GM21529 (cell line): ENCODE measurements around the gene DCXR.
A peak's percentile ranks its signal among the peaks of the same experiment; 100 is the strongest.

Experiments used
- ATAC-seq: cut with Tn5 transposase; IDR thresholded peaks from one replicate; pipeline ENCODE4 v1.9.1; 2021; ENCODE audit not compliant: unreplicated experiment

Gene DCXR

DNA sequence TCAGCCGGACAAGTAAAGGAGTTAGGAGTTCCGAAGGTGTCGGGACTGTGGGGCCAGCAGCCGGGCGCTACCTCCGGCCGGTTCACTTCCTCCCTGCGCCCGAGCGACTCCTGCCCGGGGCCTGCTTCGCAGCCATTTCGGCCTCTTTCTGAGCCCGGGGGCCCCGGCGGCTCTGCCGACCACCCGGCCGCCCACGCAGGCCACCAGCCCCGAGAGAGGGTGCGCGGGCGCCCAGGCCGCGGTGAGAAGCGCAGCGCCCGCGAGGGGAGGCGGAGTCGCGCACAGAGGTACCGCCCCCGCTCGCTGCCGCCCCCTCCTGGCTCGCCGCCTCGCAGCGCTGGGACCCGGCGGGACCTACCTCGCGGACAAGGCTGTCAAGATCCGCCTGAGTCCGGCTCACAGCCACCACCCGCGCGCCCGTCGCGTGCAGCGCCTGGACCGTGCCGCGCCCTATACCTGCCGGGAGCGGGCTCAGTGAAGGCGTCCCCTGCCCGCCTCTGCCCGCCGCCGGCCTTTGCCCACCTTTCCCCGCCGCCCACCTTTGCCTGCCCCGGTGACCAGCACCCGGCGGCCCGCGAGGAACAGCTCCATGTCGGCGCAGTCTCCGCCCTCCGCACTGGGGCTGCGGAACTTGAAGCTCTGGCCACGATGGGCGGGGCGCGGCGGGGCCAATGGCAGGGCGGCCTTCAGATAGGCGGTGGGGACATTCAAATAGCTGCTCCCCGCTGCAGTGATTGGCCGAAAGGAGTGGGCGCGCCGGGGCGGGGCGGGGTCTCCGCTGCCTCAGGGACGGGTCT, at the start of gene DCXR:
Gene DCXR (minus strand): TSS at position 606 of the 797 bp plus-strand sequence. CDS start 15 bp downstream, at position 591.
- ATAC-seq: peak; percentile 90

DNA sequence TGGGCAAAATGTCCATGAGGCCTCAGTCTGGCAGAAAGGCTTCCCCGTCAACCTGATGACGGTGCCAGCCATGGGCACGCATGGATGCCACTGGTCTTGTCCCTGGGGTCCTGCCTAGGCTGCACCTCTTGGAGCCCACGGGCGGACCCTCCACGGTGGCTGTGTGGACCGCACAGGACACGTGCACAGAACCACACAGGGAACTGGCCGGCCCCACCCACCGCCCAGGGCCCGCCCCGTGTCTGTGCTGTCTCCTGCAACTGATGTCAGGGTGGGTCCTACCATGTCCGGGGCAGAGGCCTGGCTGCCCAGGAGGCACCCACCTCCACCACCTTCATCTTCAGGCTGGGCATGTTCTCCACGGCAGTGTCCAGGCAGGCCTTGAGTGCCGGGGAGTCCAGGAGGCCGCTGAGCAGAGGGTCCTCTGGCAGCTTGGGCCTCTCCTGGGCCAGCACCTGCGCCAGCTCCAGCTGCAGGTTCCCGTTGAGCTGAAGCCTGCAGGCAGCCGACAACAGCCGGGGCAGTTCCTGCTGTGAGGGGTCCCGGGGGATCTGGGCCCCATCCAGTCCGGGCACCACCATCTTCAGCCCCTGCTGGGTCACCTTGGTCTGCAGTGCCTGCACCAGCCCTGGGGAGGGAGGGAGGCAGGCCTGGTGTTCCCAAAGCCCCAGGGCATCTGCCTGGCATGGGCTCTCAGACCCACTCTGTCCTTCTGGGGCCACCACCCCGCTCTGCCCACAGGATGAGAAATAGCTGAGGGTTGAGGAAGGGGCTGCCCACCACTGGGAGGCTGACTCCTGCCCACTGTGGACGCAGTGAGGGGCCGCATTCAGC, 48.7 kb upstream of the DCXR start:
- ATAC-seq: no peak

DNA sequence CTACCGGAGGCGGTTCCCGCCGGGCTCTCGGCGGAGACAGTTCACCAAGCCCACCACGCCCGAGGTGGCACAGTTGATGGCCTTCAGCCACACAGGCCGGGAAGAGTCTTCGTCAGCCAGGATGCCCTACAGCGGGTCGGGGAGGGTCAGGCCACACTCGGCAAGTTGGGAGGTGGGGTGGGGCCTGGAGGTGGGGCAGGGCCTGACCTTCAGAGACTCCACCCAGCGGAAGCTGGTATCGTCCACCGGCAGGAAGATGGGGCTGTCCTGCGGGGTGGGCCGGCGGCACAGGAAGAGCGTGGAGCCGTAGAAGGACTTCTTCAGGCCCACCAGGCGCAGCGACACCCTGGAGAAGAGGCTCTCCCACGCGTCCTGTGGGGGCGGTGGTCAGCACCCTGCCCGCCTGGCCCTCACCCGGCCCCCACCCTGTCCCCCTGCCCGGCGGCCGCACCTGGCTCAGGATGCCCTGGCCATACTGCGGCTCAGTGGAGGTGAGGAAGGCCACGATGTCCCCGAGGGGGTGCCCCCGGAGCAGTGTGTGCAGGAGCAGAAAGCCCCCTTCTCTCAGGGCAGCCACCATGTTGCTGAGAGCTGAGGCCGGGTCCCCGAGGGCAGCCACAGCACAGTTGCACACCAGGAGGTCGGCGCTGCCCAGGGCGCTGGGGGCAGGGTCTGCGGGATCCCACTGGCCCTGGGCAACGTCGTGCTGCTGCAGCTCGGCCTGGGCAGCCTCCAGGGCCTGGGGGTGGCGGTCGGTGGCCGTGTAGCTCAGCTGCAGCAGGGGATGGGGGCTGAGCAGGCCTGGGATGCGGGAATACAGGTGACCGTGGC, 47.7 kb upstream of the DCXR start:
- ATAC-seq: no peak

DNA sequence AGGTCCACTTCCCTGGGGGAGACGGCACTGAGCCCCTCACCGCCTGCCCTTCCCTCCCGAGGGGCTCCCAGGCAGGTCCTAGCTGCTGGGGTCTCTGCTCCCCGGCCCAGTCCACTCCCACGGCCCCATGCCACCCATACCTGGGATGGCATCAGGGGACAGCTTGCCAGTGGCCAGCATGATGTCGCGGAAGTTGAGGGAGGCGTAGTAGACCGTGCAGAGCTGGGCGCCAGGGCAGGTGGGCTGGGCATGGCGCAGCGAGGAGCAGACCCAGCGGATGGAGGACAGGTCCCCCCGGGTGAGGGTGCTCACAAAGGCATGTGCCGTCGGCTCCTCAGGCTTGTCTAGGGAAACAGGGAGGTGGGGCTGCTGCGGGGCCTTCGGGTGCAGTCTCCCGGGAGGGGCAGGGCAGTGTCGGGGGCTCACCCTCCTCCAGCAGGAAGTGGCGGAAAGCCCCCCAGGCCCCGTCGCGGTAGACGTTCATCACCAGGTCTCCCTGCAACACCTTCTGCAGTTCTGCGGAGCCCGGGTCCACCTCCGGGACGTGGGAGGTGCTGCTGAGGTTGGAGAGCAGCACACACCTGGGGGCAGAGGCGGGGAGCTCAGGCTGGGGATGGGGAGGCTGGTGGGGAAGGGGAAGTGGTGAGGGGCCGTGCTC, 47.0 kb upstream of the DCXR start:
- no peak for ATAC-seq

- no peak for ATAC-seq
Measured at GRCh38 chr17:82083533-82084359, 46.2 kb upstream of the DCXR start.

GRCh38 chr17:82083009-82083408, 45.5 kb upstream of the DCXR start:
- ATAC-seq: no peak

DNA sequence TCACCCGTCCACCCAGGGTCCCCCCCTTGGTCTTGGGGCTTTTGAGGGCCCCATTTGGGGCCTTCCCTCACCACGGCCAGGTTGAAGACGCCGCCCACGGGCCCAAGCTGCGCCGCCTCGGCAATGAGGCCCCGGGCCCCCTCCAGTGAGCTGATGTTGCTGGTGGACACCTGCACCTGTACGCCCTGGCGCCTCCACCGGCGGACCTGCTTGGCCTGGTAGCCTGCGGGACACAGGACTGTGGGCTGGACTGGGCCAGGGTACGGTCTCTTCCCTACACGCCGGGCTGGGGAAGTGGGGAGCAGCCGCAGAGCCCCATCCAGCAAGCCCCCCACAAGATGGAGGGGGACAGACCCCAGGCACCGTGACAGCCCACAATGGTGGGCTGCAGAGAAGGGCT, 45.0 kb upstream of the DCXR start:
- ATAC-seq: no peak

- no peak for ATAC-seq
Measured at GRCh38 chr17:82081966-82082365, 44.5 kb upstream of the DCXR start.

- no peak for ATAC-seq
Measured at GRCh38 chr17:82081546-82081945, 44.0 kb upstream of the DCXR start.

- ATAC-seq: no peak
Measured at GRCh38 chr17:82080789-82081464, 43.4 kb upstream of the DCXR start.

DNA sequence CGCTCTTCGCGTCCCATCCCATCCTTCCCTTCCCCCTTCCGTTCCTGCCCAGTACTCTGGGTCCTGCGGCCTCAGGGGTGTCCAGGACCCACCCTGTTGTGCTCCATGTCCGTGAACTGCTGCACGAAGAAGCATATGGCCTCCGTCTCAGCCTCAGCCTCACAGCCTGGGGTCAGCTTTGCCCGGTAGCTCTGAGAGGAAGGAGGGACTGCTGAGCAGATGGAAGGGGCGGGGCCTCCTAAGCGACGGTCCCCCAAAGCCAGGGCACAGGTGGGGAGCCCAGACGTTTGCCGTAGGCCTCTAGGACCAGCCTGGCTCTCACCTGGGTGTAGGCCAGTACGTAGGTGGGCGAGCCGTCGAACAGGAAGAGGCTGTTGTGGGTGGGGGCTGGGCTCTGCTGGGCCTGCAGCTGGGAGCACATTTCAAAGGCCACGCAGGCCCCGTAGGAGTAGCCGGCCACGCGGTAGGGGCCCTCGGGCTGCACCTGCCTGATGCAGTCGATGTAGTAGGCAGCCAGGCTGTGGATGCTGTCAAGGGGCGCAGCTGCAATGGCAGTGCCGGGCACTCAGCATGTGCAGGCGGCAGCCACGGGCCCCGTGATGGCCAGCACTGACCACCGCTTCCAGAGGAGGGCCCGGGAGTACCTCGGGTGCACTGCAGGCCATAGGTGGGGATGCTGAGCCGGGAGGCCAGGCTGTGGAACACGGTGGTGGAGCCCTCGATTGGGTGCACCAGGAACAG, 42.7 kb upstream of the DCXR start:
- ATAC-seq: no peak

GRCh38 chr17:82079001-82079677, 41.6 kb upstream of the DCXR start:
- no peak for ATAC-seq

- ATAC-seq: no peak
Measured at GRCh38 chr17:82078433-82078832, 40.9 kb upstream of the DCXR start.

GRCh38 chr17:82077617-82078358, 40.3 kb upstream of the DCXR start:
- ATAC-seq: no peak

DNA sequence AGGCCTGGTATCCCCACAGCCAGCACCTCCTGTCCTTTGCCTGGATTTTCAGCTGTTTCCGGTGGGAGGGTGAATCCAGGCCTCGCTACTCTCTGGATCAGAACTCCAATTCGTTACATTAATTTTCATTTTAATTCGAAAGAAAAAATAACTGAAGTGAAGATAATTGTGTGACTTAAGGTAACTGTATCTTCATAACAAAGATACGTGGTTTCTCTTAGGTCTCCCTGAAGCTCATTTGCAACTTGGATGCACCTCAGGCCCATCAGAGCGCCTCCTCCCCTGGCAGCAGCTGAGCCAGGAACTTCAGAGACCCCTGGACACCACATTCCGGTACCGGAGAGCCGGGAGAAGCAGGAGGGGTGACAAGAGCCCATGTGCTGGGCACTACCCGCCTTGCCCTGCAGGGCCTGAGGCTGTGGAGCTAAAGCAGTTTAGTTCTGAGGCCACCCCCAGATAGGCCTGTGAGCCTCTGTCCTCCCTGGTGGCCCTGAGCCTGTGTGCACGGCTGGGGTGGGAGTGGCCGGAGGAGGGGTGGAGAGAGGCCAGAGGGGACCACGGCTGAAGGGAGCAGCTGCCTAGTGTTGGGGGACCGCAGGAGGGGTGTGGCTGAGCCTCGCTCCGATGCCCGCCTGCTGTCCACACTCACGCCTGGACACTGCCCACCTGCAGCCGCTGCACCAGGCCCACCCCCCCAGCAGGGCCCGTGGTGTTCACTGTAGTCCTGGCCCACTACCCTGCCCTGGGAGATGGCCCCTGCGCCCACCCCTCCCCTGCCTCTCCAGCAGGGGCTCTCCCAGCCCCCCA, 39.5 kb upstream of the DCXR start:
- no peak for ATAC-seq

GRCh38 chr17:82076018-82076784, 38.7 kb upstream of the DCXR start:
- ATAC-seq: no peak
